ENCODE results near the gene PODNL1. TPM values are rescaled to one million over a fixed set of nuclear protein-coding genes. Genes with fewer than 3 reads are reported as not detected.

The PODNL1 gene
- total RNA-seq, 1 donor from 2014 or later: 0.41 TPM

DNA sequence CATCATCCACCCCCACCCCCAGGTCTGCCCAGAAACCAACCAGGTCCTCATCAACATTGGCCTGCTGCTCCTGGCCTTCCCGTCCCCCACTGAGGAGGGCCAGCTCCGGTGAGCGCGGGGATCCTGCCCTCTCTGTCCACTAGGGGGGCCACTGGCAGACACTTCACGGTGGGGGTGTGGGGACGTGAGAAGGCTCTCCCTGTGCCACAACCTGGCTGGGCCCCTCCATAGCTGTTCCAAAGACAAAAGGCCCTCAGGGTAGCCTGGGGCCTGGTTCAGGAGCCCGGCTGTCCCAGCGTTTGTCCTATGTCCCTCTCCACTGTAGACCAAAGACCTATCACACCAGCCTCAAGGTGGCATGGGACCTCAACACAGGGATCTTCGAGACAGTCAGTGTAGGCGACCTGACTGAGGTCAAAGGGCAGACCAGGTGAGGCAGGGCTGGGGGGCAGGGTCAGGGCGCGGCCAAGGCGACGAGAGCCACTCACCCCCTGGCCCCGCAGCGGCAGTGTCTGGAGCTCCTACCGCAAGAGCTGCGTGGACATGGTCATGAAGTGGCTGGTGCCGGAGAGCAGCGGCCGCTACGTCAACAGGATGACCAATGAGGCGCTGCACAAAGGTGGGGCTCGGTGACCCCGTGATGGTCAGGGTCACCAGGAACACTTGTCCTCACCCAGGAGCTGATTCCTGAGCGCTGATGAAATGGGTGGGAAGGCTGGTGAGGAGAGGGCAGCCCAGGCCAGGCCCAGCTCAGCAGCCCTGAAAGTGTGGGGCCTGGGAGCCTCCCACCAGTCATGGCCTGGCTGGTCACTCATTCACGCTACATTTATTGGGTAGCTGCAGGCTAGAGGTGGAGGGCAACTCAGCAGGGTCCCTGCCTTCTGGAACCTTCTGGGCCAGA, 22.0 kb upstream of the PODNL1 start:
- DNase-seq (ENCODE audit: low spot score in 2 of 2) (no peak), FAIRE-seq (no peak)

DNA sequence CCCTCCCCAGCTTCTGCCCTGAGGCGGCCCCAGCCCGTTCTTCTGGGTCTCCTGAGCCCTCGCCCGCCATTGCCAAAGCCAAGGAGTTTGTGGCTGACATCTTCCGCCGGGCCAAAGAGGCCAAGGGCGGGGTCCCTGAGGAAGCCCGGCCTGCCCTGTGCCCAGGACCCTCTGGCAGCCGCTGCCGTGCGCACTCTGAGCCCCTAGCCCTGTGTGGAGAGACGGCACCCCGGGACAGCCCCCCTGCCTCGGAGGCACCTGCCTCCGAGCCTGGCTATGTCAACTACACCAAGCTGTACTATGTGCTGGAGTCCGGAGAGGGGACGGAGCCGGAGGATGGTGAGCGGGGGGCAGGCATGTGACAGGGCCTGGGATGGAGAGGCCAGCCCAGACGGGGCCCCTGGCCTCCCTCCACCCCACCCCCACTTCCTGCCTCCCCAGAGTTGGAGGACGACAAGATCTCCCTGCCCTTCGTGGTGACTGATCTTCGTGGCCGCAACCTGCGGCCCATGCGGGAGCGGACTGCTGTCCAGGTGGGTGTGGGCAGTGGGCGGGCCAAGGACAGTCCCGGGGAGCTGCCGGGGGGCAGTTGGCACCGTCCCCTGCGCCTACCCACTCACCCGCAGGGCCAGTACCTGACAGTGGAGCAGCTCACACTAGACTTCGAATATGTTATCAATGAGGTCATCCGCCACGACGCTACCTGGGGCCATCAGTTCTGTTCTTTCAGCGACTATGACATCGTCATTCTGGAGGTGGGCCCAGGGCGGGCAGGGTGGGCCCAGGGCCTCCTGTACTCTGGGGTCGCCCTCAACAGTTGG, 21.1 kb upstream of the PODNL1 start:
- FAIRE-seq (no peak), DNase-seq (ENCODE audit: low spot score in 2 of 2) (no peak)

DNA sequence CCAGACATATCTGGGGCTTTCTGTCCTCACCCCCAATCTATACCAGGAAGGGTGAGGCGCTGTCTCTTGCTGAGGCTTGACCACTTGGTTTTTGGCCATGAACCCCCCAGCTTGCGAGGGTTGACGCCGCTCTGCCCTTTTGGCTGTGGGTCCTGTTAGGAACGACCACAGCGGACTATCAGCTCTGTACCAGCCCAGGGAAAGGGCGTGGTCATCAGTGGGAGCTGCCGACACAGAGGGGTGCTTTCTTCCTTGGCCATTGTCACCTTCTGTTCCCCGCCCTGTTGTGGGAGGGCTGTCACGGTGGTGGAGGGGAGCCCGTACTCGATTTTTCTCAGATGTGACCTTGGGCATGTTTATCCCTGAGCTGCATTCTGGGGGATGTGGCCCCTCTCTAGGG, 19.8 kb upstream of the PODNL1 start:
- FAIRE-seq: no peak

DNA sequence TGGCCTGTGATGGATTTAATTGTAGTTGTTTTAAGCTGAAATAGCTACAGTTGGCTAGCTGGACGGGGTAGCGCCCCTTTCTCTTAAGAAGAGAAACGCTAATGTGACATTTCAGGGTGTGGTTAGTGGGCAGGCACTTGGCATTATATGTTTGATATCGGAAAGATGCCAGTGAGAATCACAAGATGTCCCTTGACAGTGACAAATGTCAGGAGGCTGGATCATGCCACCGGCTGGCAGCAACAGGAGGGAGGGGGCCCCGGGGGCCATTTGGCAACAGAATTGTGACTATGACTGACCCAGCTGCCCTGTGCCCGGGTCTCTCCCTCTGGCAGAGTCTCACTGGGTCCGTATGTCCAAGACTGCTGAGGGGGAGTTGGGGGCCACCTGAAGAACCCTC, 18.8 kb upstream of the PODNL1 start:
- no peak for FAIRE-seq
- DNase-seq (ENCODE audit: low spot score in 2 of 2): no peak

More for the DNA sequence above, 19.8 kb upstream of the PODNL1 start:
- DNase-seq (ENCODE audit: low spot score in 2 of 2): no peak

DNA sequence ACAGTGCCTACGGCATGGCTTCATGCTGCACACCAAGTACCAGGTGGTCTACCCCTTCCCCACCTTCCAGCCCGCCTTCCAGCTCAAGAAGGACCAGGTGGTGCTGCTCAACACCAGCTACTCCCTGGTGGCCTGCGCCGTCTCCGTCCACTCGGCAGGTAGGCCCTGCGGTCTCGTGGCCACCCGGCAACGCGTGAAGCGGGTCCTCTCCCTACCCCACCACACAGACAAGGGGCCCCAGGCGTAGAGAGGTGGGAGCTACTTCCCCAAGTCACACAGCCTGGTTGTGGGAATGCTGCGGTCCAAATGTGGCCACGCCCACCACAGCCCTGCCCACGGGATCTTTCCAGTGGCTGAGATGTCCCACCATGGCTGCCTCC, 18.1 kb upstream of the PODNL1 start:
- FAIRE-seq: no peak
- DNase-seq (ENCODE audit: low spot score in 2 of 2): no peak

DNA sequence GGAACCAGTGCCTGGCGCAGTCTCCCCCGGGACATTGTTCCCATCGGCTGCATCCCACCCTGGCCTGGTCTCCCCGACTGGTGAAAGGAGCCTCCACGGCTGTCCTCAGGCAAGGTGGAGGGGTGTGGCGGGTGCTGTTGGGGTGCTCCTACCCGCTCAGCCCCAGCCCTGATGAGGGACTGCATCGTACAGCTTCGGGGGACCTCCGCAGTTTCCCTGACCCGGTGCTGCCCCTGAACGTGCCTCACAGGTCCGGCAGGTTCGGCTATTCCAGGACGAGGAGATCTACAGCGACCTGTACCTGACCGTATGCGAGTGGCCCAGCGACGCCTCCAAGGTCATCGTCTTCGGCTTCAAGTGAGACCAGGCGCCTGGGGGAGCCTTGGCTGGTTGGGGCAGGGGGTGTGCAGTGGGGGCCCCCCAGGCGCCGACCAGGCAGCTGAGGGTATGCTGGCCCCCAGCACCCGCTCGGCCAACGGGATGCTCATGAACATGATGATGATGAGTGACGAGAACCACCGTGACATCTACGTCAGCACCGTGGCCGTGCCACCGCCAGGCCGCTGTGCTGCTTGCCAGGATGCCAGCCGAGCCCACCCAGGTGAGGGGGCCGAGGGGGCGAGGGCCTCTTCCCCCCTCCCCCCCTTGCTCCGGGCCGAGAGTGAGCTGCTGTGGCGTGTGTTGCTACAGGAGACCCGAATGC, 17.6 kb upstream of the PODNL1 start:
- FAIRE-seq (no peak), DNase-seq (ENCODE audit: low spot score in 2 of 2) (no peak)

DNA sequence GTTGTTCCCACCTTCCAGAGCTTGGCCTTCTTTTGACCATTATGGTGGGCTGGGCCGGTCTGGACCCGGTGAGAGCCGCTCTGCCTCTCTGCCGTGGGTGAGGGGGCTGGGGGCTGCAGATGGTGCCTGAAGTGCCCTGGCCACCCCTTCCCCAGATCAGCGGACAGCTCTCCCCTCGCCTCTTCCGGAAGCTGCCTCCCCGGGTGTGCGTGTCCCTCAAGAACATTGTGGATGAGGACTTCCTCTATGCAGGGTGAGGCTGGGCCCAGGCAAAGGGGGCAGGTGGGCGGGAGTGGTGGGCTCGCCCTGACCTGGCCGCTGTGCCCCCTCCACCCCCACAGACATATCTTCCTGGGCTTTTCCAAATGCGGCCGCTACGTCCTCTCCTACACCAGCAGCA, 16.0 kb upstream of the PODNL1 start:
- no peak for DNase-seq (ENCODE audit: low spot score in 2 of 2)

DNA sequence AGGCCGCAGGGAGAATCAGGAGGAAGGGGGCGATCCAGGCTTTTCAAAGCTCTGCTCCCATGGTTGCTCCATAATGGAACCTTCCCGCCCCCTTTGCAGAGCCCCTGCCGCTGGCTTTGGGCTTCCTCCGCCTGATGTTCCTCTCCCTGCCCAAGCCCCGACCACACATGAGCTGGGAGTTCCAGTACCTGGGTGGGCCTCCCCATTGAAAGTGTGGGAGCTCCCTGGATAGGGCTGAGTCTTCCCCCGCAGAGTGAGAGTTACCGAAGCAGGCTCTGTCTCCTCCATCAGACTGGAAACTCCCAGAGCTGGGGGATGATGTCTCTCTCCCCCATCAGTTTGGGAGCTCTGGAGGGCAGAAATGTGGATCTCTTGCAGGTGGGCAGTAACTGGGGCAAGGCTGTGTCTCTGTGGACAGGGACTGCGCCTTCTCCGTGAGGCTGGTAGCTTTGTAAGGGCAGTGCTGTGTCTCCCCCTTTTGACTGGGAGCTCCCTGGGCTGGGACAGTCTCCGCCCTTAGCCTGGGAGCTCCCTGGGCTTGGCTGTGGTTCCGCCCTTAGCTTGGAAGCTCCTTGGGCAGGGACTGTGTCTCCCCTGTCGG, 14.8 kb upstream of the PODNL1 start:
- DNase-seq (ENCODE audit: low spot score in 2 of 2) (no peak), FAIRE-seq (no peak)

More for the DNA sequence above, 16.0 kb upstream of the PODNL1 start:
- FAIRE-seq: no peak

DNA sequence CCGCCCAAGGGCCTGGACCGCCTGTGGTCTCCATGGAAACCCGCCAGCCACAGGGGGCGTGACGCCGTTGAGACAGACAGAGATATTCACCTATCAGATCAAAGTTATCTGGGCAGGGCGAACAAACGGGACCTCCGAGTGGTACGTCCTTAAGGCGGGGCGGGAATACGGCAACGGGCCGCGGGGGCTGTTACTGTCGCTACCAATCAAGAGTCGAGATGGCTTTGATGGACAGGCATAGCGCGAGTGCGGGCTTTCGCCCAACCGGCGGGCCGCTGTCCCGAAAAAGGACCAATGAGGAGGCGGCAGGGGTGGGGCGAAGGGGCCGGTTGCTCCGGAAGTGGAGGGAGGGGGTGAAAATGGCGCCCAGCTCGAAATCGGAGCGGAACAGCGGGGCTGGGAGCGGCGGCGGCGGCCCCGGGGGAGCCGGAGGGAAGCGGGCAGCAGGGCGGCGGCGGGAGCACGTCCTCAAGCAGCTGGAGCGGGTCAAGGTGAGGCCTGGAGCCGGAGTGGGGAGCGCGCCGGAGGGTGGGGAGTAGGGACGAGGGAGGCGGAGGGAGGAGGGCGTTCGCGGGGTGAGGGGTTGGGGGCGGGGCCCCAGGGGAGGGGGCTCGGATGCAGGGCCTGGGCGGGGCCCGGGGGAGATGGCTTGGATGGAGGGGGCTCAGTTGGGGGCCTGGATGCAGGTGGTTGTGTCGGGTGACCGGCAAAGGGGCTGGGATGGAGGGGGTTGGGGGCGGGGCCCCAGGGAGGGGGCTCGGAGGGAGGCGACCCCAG, 14.1 kb upstream of the PODNL1 start, which contains the start of gene DCAF15:
Gene DCAF15, plus strand, starts transcription at position 356 of the 777 bp plus-strand sequence. Its CDS starts 4 bp downstream, at position 360.
- FAIRE-seq (peak; percentile 96), DNase-seq (ENCODE audit: low spot score in 2 of 2) (peak; percentile 100)

DNA sequence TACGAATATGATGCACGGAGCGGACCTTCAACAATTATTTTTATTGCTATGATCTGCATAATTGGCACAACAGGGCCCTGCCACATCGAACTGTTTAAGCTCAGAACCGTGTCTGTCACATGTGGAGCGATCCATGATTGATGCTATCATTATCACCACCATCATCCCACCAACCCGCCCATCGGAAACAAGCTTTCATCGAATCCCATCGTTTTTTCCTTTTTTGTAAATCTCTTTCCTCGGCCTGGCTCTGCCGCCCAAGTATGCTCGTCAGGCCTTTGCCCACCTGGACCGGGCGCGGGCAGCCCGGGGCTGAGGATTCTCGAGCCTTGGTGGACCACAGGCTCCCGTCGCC, 13.6 kb upstream of the PODNL1 start:
- no peak for FAIRE-seq
- DNase-seq (ENCODE audit: low spot score in 2 of 2): no peak

DNA sequence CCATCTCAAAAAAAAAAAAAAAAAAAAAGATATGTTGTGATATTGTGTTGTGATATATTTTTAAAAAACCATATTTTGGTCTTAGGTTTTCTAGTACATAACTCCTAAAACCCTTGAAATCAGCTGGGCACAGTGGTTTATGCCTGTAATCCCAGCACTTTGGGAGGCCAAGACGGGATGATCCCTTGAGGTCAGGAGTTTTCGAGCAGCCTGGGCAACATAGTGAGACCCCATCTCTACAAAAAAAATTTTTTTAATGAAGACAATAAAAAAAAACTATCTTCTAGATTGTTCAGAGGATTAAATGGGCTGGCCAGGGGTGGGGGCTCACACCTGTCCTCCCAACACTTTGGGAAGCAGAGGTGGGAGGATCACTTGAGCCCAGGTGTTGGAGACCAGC, 12.8 kb upstream of the PODNL1 start:
- FAIRE-seq: no peak

DNA sequence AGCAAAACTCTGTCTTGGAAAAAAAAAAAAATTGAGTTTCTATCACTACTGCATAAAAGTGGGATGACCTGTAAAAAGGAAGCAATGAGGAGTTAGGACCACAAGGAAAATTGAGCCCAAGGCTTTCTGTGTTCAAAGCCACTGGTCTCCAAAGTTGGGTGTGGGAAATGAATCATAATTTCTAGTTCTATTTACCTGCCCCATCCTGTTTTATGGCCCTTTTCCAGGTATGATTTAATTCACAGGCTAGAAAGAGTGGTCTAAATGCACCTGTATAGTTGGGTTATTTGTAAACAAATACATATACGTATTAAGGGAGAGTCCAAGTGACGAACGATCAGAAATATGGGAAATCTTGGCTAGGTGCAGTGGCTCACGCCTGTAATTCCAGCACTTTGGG, 8.2 kb upstream of the PODNL1 start:
- DNase-seq (ENCODE audit: low spot score in 2 of 2) (no peak), FAIRE-seq (no peak)

More for the DNA sequence above, 12.8 kb upstream of the PODNL1 start:
- no peak for DNase-seq (ENCODE audit: low spot score in 2 of 2)

DNA sequence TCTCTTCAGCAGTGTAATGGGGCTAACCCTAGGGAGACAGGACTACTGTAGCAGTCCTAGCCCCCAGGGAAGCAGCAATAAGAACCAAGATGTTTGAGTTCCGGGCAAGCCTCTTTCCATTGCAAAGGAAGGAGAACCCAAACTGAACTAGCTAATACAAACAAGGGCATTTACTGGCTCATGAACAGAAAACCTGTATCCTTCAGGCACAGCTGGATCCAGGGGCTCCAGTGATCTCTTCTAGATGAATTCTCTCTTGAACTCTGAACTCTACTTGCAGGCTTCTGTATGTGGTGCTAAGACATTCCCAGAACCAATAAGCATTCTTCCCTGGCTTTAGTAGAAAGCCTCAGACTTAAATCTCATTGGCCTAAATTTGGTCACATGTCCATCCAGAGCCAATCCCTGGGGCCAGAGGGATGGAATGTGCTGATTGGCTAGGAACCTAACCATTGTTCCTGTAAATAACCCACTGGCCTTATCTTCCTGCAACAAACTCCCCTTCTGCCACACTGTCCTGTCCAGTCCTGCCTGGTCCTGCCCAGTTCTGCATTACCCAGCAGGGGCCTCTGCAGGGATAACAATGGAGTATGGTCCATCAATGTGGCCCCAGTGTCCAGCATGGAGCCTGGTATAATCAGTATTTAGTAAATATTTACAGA, 3.9 kb upstream of the PODNL1 start:
- FAIRE-seq: no peak
- no peak for DNase-seq (ENCODE audit: low spot score in 2 of 2)

DNA sequence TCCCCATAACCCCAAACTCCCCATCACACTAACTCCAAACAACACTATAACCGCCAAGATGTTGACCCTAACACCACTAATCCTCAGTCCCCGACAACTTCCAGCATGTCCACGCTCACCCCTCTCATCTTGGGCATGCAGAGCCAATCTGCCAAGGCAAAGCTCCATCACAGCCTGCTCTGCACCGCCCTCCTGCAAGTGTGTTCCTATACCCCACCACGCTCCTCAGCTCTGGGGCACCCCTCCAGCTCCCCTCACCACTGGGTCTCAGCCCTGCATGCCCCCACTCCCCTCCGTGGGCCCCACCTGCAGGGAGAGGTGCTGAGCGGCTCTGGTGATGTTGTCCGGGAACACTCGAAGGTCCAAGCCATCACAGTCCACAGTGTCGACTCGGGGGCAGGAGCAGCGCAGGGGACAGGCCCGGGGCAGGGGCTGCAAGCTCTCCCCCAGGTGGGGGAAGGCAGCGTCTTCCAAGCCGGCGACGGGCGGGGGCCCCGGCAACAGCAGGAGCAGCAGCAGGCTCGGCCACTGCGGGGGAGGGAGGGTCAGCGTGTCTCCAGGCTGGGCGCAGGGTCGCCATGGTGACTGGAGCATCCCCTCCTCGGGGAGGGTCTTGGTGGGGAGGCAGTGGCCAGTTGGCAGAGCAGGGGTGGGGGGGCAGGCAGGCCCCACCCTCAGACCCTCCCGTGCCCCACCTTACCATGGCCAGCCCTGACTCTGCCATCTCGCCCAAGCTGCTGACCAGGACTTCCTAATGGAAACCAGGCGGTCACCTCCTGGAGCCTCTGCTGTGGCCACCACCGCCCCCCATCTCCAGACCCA, 527 bp downstream of the PODNL1 start:
- DNase-seq (ENCODE audit: low spot score in 2 of 2) (no peak), FAIRE-seq (no peak)

DNA sequence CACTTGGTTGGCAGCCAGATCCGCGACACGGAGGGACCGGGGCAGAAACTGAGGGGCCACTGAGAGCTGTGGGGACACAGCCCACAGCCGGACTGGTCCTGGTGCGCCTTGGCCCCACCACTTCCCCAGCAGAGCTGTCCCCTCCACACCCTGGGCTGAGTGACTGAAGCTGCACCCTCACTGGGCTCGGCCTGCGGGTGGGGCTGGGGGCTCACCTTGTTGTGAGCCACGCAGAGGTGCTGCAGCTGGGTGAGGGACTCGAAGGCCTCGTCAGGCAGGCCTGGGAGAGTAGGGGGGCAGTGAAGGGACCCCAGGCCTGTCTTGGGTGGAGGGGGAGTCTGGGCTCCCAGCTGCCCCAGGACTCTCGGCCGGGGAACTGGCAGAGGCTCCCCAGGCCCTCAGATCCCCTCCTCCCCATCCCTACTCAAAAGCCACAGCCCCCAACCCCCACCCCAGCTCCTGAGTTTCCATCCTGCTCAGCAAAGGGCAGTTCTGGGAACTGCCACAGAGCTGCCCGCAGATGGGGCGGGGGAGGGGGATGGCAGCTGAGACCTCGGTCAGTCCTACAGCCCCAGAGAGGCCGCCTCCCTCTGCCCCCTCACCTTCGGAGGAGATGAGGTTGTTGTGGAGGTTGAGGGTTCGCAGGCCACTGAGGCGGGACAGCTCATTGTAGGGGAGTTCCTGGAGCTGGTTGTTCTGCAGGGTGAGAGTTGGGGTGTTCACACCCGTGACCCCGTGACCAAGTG, 2.3 kb downstream of the PODNL1 start:
- FAIRE-seq (no peak), DNase-seq (ENCODE audit: low spot score in 2 of 2) (no peak)

DNA sequence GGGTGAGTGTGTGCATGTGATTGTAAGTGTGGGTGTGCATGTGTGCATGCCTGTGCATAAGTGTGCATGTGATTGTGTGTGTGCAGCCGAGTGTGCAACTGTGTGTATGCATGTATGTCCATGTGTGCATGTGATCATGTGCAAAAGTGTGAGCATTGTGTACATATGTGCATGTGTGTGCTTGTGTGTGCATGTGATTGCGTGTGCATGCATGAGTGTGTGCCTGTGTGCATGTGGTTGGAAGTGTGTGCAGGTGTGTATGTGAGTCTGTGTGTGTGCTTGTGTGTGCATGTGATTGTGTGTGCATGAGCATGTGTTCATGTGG, 3.5 kb downstream of the PODNL1 start:
- no peak for FAIRE-seq
- DNase-seq (ENCODE audit: low spot score in 2 of 2): no peak

DNA sequence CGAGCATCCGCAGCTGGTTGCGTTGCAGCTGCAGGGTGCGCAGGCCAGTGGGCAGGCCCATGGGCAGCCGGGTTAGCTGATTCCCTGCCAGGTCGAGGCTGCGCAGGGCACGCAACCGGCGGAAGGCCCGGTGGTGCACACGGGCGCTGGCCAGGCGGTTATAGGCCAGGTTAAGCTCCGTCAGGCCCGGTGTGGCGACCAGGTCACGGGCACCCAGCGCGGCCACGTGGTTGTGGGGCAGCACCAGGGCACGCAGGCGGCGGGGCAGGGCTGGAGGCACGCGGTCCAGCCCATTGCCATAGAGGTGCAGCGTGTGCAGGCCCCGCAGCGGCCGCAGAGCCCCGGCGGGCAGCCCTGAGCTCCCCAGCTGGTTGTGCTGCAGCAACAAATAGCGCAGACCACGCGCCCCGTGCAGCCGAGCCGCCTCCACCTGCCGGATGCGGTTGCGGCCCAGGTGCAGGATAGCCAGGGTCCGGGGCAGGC, 5.3 kb downstream of the PODNL1 start:
- FAIRE-seq (no peak), DNase-seq (ENCODE audit: low spot score in 2 of 2) (no peak)

Data from frontal cortex (tissue), 4 donors.